Measurements from ENCODE around the gene GRIK3.
"Not testable (repeated sequence)": the region's sequence is repeated elsewhere in the genome, so short reads cannot be mapped to it uniquely, and the experiment has no call there.

Gene GRIK3

GRCh38 chr1:36776948-36777831, 257.1 kb downstream of the GRIK3 start:
- no peak for DNase-seq

DNA sequence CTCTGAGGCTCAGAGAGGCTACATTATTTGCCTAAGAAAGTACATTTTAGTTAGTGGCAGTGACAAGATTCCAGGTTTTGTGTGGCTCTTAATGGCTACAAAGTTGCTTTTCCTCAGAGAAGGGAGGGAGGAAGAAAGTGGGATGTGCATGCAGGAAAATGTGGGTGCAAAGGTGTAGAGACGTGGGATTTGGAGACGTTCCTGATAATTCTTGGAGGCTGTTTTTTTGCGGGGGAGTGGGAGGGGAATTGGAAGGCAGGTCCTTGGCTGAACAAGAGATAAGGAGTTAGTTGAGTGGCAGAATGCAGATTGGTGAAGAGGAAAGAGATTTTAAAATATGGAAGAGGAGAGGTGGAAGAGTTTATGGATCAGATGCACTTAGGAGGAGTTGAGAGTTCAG, 258.1 kb downstream of the GRIK3 start:
- DNase-seq, result no peak

DNA sequence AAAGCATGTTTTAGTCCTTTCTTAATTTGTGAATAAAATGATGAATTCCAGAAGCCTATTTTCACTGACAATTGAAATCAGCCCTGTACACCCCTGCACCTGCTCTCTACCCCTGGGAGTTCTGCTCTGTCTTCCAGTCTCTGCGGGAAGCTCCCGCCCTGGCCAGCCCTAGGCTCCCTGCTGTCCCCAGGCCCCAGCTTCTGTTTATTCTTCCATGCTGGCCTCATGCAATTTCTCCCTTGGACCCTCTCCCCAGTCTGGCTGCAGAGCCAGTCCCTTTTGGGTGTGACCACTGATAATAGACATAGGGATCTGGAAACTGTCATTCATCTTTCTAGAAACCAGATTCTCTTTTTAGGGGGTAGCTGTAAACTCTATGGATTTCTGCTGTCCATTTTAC, 258.6 kb downstream of the GRIK3 start:
- no peak for DNase-seq

DNA sequence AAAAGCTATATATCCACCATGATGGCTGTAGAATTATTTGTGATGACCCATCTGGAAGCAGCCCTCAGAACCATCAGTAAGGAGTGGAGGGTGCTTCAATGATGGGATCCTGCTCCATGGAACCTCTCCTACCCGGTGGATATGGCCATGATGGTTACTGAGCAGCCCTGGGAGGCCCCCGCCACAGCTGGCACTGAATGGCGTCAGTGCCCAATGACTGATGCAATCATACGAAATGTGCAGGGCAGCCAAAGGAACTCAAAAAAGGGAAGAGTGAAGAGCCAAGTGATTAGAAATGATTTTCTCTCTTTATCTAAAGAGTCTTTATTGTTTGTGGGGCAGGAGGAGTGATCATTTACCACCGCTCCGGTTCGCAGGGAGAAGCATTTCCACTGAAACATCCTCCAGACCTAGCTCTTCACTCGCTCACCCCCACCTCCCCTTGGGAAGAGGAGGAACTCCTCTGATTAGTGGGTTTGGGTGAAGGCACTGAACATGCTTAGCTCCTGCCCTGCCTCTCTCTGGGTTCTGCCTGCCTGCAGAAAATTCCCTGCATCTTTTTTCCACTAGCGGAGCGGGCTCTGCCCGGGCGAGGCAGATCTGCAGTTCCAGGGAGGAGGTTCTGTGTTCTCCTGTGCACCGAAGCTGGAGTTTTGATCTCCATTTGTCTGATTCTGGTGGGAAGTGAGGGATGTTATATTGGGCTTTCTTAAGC, 260.3 kb downstream of the GRIK3 start:
- DNase-seq, result no peak

- DNase-seq, result no peak
These were observed 261.4 kb downstream of the GRIK3 start for GRCh38 chr1:36772647-36773495.

GRCh38 chr1:36771660-36772284, 262.5 kb downstream of the GRIK3 start:
- DNase-seq, result no peak

GRCh38 chr1:36771240-36771639, 263.1 kb downstream of the GRIK3 start:
- no peak for DNase-seq

GRCh38 chr1:36769886-36770830, 264.2 kb downstream of the GRIK3 start:
- DNase-seq, result no peak

GRCh38 chr1:36768486-36769178, 265.7 kb downstream of the GRIK3 start:
- DNase-seq, result no peak

DNA sequence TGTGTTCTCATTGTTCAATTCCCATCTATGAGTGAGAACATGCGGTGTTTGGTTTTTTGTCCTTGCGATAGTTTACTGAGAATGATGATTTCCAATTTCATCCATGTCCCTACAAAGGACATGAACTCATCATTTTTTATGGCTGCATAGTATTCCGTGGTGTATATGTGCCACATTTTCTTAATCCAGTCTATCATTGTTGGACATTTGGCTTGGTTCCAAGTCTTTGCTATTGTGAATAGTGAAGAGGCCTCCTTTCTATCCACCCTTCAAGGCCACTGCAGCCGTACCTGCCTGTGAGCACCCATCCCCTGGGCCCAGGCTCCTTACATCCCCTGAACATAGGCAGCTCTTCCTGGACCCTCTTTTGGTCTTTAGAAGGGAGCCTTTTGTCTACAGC, 266.9 kb downstream of the GRIK3 start:
- not testable (repeated sequence) for DNase-seq

DNA sequence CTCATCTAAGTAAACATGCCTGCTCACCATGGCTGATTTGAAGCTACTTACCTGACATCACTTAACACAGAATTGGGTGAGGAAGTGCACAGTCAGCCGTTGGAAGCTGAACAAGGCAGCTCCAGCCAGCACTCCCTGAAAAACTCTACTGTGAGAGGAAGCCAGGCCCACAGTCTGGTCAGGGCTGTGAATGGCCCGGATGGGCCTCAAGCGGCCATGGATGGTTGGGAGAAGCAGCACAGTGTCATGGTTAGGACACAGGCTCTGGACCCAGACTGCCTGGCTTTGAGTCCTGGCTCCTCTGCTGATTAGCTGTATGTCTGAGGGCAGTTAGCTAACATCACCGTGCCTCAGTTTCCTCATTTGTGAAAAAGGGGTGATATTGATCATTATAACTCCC, 267.8 kb downstream of the GRIK3 start:
- no peak for DNase-seq

- DNase-seq, result no peak
These were observed 268.5 kb downstream of the GRIK3 start for GRCh38 chr1:36765785-36766300.

DNA sequence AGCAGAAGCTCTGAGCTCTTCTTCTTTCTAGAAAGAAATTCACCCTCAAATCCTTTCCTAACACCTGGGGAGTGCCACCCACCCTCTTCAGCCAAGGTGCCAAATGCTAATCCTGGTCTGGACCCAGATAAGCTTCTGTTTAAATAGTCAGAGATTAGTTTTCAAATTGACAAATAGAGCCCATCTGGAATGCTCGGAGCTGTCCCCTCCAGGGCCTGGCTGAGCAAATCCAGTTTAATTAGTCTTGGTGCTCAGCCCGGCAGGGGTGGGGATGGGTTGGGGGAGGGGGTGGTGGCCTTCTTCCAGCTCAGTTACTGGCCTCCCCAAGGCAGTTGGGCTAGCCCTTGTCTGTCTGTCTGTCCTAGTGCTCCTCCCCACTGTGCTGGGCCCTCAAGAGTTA, 269.5 kb downstream of the GRIK3 start:
- no peak for DNase-seq

- DNase-seq, result no peak
These were observed 270.5 kb downstream of the GRIK3 start for GRCh38 chr1:36763771-36764170.

GRCh38 chr1:36762174-36762573, 272.1 kb downstream of the GRIK3 start:
- no peak for DNase-seq

DNA sequence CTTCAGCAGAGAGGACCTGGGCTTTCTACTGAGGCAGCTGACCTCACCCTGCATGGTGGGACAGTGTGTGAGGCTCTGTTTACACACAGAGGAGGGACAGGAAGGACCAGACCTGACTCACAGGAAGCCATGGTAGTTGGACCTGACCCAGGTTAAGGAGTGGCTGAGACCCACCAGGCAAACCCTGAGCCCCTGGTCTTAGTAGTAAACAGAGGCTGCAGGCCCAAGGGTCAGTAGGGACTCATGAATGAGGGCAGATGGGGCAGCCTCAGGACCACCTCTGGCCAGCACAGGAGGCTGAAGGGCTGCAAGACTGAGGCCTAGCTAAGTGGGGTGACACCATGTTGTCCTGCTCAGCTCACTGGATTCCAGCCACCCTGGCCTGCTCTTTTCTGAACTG, 273.2 kb downstream of the GRIK3 start:
- DNase-seq, result no peak

DNA sequence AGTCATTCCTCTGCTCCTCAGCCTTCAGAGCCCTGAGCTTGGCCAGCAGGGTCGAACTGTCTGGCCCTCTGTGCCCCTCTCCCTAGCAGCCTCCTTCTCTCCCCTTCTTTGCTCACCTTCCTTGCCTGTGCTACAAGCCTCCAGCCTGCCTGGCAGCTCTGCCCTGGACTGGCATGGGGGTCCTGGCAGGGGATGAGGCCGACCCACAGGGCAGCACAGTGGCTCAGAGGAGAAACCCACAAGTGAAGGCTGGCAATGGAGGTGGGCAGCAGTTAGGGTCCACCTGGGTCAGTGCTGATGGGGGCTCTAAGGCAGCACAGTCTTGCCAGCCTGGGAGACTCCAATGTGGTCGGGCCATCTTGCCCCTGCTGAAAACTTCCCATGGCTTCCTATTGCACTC, 274.2 kb downstream of the GRIK3 start:
- no peak for DNase-seq

DNA sequence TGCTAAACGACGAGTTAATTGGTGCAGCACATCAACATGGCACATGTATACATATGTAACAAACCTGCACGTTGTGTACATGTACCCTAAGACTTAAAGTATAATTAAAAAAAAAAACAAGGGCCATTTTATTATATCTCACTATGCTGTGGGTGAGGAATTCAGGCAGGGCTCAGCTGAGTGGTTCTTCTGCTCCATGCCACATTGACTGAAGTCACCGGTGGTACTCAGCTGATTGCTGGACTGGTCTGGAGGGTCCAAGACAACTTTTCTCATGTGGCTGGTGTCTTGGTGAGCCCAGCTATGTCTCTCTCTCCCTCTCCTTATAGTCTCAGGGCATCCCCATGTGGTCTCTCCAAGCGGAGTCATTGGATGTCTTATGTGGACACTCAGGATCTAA, 275.0 kb downstream of the GRIK3 start:
- DNase-seq, result no peak

DNA sequence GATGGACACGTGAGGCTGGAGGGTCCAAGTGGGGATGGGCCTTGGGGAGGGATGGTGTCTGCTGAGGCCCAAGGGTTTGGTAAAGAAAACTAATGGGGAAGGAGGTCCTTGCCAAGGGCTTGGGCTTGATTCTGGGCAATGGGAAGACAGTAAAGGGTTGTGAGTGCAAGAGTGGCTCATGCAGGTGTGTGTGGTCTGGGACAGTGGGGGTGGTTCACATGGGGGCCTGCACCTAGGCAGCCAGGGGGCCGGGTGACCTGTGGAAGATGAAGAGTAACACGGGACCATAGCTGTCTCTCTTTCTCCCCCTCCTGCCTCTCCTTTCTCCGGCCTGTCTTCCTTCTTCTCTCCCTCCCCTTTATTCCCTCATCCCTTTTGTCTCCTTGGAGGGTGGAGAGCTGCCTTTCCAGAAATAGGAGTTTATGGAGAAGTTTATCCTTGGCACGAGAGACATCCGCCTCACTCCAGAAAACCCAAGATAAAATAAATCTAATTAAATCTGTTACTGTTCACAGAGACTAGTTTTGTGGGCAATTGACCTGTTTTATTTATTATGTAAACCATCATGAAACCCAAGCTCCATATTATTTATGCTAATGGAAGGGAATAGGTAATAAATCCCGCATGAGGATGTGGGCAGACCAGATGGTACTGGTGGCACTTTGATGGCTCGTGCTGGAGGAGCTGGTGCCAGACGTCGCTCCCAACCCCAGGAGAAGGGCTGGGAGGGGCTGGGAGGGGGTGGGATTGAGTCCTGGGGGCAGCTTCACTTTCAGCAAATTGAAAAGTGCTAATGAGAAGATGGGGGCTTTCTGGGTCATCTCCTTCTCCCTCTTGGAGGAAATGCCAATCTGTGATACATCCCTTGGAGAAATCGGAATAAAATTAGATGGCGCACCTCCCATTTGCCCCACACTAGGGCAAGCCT, 278.7 kb downstream of the GRIK3 start:
- no peak for DNase-seq

- no peak for DNase-seq
These were observed 279.9 kb downstream of the GRIK3 start for GRCh38 chr1:36754366-36754765.

All from stimulated activated CD4-positive, alpha-beta T cell treated with anti-CD3 and anti-CD28 coated beads, Interleukin-4, amount 100 ng/mL, for 4 hours (primary cell).